Heart left ventricle (tissue), 16 donors: ENCODE data around the gene IDH3G. TPM values are rescaled to one million over a fixed set of nuclear protein-coding genes. Genes with fewer than 3 reads are reported as not detected.

Experiments used
- ATAC-seq, 4 donors: fragments of 200-7000 bp; cut with Tn5 transposase; one replicate each; pipeline ENCODE4 v1.9.1; 2020 to 2022; ENCODE audit warnings: moderate library complexity in 4 of 4, mild to moderate bottlenecking in 3 of 4, moderate number of reproducible peaks in 1 of 4
- DNase-seq, 5 donors: peaks; one replicate each; pipeline ENCODE4 v3.0.0-alpha.2; 2020
- H3K27ac ChIP-seq, 12 donors: fragments of 200-600 bp; sonication (generic) in 4 of 12; one replicate each; pipeline versions ENCODE4 v1.5.0 to v1.8.0; 2016 to 2022; ENCODE audit warnings: mild to moderate bottlenecking in 2 of 12
- H3K27me3 ChIP-seq, 9 donors: fragments of 200-600 bp; sonication (generic) in 2 of 9; one replicate each; pipeline versions ENCODE4 v1.5.1 to v1.8.0; 2016 to 2022; ENCODE audit warnings: mild to moderate bottlenecking in 3 of 9
- H3K36me3 ChIP-seq, 9 donors: fragments of 200-600 bp; sonication (generic) in 2 of 9; one replicate each; pipeline versions ENCODE4 v1.5.0 to v1.8.0; 2018 to 2022; ENCODE audit warnings: mild to moderate bottlenecking in 2 of 9
- H3K4me1 ChIP-seq, 12 donors: fragments of 200-600 bp; sonication (generic) in 4 of 12; one replicate each; pipeline versions ENCODE4 v1.5.0 to v1.8.0; 2016 to 2022; ENCODE audit warnings: mild to moderate bottlenecking in 3 of 12
- H3K4me3 ChIP-seq, 12 donors: fragments of 200-600 bp; sonication (generic) in 4 of 12; one replicate each; pipeline versions ENCODE4 v1.5.0 to v1.8.0; 2017 to 2022; ENCODE audit warnings: mild to moderate bottlenecking in 9 of 12, moderate library complexity in 4 of 12
- H3K9me3 ChIP-seq, 12 donors: fragments of 200-600 bp; sonication (generic) in 4 of 12; one replicate each; pipeline versions ENCODE4 v1.5.0 to v1.8.0; 2016 to 2022; ENCODE audit warnings: mild to moderate bottlenecking in 1 of 12
- CTCF ChIP-seq, 12 donors: fragments of 200-600 bp; sonication (generic) in 4 of 12; IDR thresholded peaks; one replicate each; pipeline versions ENCODE4 v1.5.0 to v1.8.0; 2018 to 2022; ENCODE audit warnings: antibody characterized with exemption in 12 of 12, mild to moderate bottlenecking in 5 of 12
- POLR2A ChIP-seq, 2 donors: fragments of 450-650 bp; IDR thresholded peaks; one replicate each; pipeline ENCODE4 v1.6.1; 2017; ENCODE audit warnings: antibody characterized with exemption in 2 of 2, mild to moderate bottlenecking in 2 of 2, moderate library complexity in 2 of 2
- WGBS, 4 donors: extraction: QIAGEN DNeasy Blood & Tissue Kit in 2 of 4; methylation state at CpG; one replicate each; pipeline versions ENCODE4 v1.1.5 to v1.1.7; 2013 to 2018; 5-methylcytosine and 5-hydroxymethylcytosine counted together
- intact Hi-C, 10 donors: fragments of 100-400 bp; cut with DNase I; formaldehyde crosslinking; loops; one replicate each; pipeline versions ENCODE4 v1.11.1 to v1.14.2; 2022
- polyA plus RNA-seq, 2 donors: library from polyadenylated mRNA; stranded (reverse); fragments of 200-250 nt; gene quantifications; one replicate each; pipeline ENCODE4 v1.2.3, GENCODE V29; 2013
- total RNA-seq, 9 donors: library from RNA; depleted of rRNA in 2 of 9; stranded (reverse); fragments of >200 nt in 2 of 9; fragmentation: NEBNext Ultra II Directional in 3 of 9; extraction: Animal tissue kit (Norgen Biotek cat#: 25700) in 3 of 9; gene quantifications; one replicate each; pipeline versions ENCODE4 v1.1.0 to v1.2.4, GENCODE V29; 2016 to 2023
- donor health status: ischemic (EF 13 %, LVEDD 7.1; RV severe dilation, severe dysfunction).
- donor health status: healthy with polysubstance abuse.
- donor health status: DM: no; HTN: yes; CAD: no.
- donor health status: DM: no; HTN: no; CAD: no.
- donor health status: ischemic (EF 25% LVEDD 6.9; RV normal size, moderate dysfunction).
- donor health status: ischemic (EF 25% LVEDD 5.7; RV mildly dilated, moderate dysfunction).
- donor health status: healthy.
- donor health status: DM: yes; HTN: yes; CAD: no.
- donor health status: ischemic (EF 35%, LVEDD 5.7; RV mildly dilated, moderate dysfunction).
- donor health status: nonischemic (EF 11% LVEDD 7.7; RV severe dilation, severe dysfunction).
- donor health status: DM: yes; HTN: yes; CAD: no.
- donor health status: PGD.
- donor health status: ischemic (EF 29% LVEDD 5.4; RV normal size, mild dysfunction).
- donor health status: nonischemic (EF 23%, LVEDD 6.1; RV moderate dilation, normal function).

IDH3G gene
- total and polyA plus RNA-seq, 11 donors, result 58.1 to 162 (median 71.4) TPM

- no peak for ATAC-seq
- WGBS, 4 donors, result 70 to 90% (median 77%) methylated on average over 9 of the region's 9 CpGs
- DNase-seq, result no peak
- Histone ChIP-seq H3K27ac (peak overlapping the region in 1 of 12 donors; percentile 68), H3K9me3 (no peaks in the 10 kb centered on the region), H3K27me3 (peaks cover 0 to 76% (median 0%) of the 10 kb centered on the region in 9 donors), H3K4me3 (peak overlapping the region in 2 of 12 donors; percentile 54 to 59), H3K36me3 (no peaks in the 10 kb centered on the region), H3K4me1 (peaks cover 0 to 23% (median 0%) of the 10 kb centered on the region in 12 donors)
- TF ChIP-seq POLR2A (IDR thresholded peaks at IDR 0.05), result no peak
- TF ChIP-seq CTCF (IDR thresholded peaks at IDR 0.05), result no peak
- intact Hi-C loops, result loop anchor here in 1 of 10 donors (5.0 kb wide), 2 partner anchors 59 to 74 kb away; partner anchors contain the start of genes AVPR2 and L1CAM
Measured at GRCh38 chrX:153827903-153828302, 33.7 kb upstream of the IDH3G start.

GRCh38 chrX:153827016-153827415 lies 32.8 kb upstream of the IDH3G start:
- Histone ChIP-seq H3K9me3 (no peaks in the 10 kb centered on the region), H3K27me3 (peaks cover 0 to 71% (median 0%) of the 10 kb centered on the region in 9 donors), H3K4me1 (peaks cover 0 to 23% (median 0%) of the 10 kb centered on the region in 12 donors), H3K4me3 (no peak overlapping the region), H3K36me3 (no peaks in the 10 kb centered on the region), H3K27ac (no peak overlapping the region)
- WGBS, 4 donors, result 65 to 83% (median 73%) methylated on average over 3 of the region's 3 CpGs
- no peak for ATAC-seq
- intact Hi-C loops, result loop anchor here in 1 of 10 donors (5.0 kb wide), 2 partner anchors 60 to 75 kb away; partner anchors contain the start of genes AVPR2 and L1CAM
- DNase-seq, result no peak
- TF ChIP-seq POLR2A (IDR thresholded peaks at IDR 0.05), result no peak
- no peak for TF ChIP-seq CTCF (IDR thresholded peaks at IDR 0.05)

GRCh38 chrX:153825042-153825441 lies 30.9 kb upstream of the IDH3G start:
- H3K27me3 ChIP-seq, result peaks cover 0 to 71% (median 0%) of the 10 kb centered on the region in 9 donors
- H3K4me3 ChIP-seq, result no peak overlapping the region
- no peak for DNase-seq
- H3K9me3 ChIP-seq, result no peaks in the 10 kb centered on the region
- no peaks in the 10 kb centered on the region for H3K36me3 ChIP-seq
- intact Hi-C loops, result loop anchor here in 1 of 10 donors (5.0 kb wide), 2 partner anchors 62 to 77 kb away; partner anchors contain the start of genes AVPR2 and L1CAM
- no peak for ATAC-seq
- no peak for TF ChIP-seq CTCF (IDR thresholded peaks at IDR 0.05)
- TF ChIP-seq POLR2A (IDR thresholded peaks at IDR 0.05), result no peak
- 72 to 80% (median 75%) methylated on average over 5 to 8 of the region's 8 CpGs for WGBS, 4 donors
- peaks cover 0 to 19% (median 0%) of the 10 kb centered on the region in 12 donors for H3K4me1 ChIP-seq
- H3K27ac ChIP-seq, result no peak overlapping the region

GRCh38 chrX:153824348-153824747 lies 30.2 kb upstream of the IDH3G start:
- H3K27me3 ChIP-seq, result peaks cover 0 to 71% (median 0%) of the 10 kb centered on the region in 9 donors
- no peak overlapping the region for H3K27ac ChIP-seq
- H3K36me3 ChIP-seq, result no peaks in the 10 kb centered on the region
- TF ChIP-seq CTCF (IDR thresholded peaks at IDR 0.05), result no peak
- no peak for TF ChIP-seq POLR2A (IDR thresholded peaks at IDR 0.05)
- ATAC-seq, result no peak
- peaks cover 0 to 16% (median 0%) of the 10 kb centered on the region in 12 donors for H3K4me1 ChIP-seq
- H3K4me3 ChIP-seq, result no peak overlapping the region
- DNase-seq, result no peak
- intact Hi-C loops, result no loop called here
- H3K9me3 ChIP-seq, result no peaks in the 10 kb centered on the region
- WGBS, 4 donors, result 80 to 92% (median 84%) methylated on average over 8 to 10 of the region's 10 CpGs
